AML-193 (cell line): ENCODE data around the gene ALPL.
A peak's percentile ranks its signal among the peaks of the same experiment; 100 is the strongest.
"Not testable (repeated sequence)": the region's sequence is repeated elsewhere in the genome, so short reads cannot be mapped to it uniquely, and the experiment has no call there.

ENCODE experiments used
- DNase-seq, 2 experiments: peaks; one replicate each; lab custom pipeline; 2025; lab: John Stamatoyannopoulos, UW

The ALPL gene

GRCh38 chr1:21559788-21560567, 50.8 kb downstream of the ALPL start:
- DNase-seq: no peak

- DNase-seq: no peak
Observed at GRCh38 chr1:21560916-21561638, 51.9 kb downstream of the ALPL start.

- no peak for DNase-seq
Observed at GRCh38 chr1:21562896-21563295, 53.7 kb downstream of the ALPL start.

GRCh38 chr1:21563971-21564370, 54.7 kb downstream of the ALPL start:
- no peak for DNase-seq

GRCh38 chr1:21564521-21565095, 55.4 kb downstream of the ALPL start:
- no peak for DNase-seq

GRCh38 chr1:21565285-21565684, 56.1 kb downstream of the ALPL start:
- no peak for DNase-seq

- DNase-seq: not testable (repeated sequence)
Observed at GRCh38 chr1:21566361-21566760, 57.1 kb downstream of the ALPL start.

GRCh38 chr1:21567241-21568005, 58.2 kb downstream of the ALPL start:
- no peak for DNase-seq

GRCh38 chr1:21568006-21568746, 59.0 kb downstream of the ALPL start:
- no peak for DNase-seq

- no peak for DNase-seq
Observed at GRCh38 chr1:21568809-21569385, 59.7 kb downstream of the ALPL start.

- no peak for DNase-seq
Observed at GRCh38 chr1:21569820-21570527, 60.8 kb downstream of the ALPL start.

GRCh38 chr1:21570528-21570875, 61.3 kb downstream of the ALPL start:
- DNase-seq: no peak

GRCh38 chr1:21570885-21571284, 61.7 kb downstream of the ALPL start:
- no peak for DNase-seq

GRCh38 chr1:21572221-21572620, 63.0 kb downstream of the ALPL start:
- no peak for DNase-seq

GRCh38 chr1:21572735-21573277, 63.6 kb downstream of the ALPL start:
- DNase-seq: no peak

GRCh38 chr1:21573475-21573874, 64.3 kb downstream of the ALPL start:
- no peak for DNase-seq

- peak; percentile 10 to 27 for DNase-seq
Observed at GRCh38 chr1:21573971-21574465, 64.8 kb downstream of the ALPL start.

- no peak for DNase-seq
Observed at GRCh38 chr1:21574466-21575151, 65.4 kb downstream of the ALPL start.

- DNase-seq: no peak
Observed at GRCh38 chr1:21575351-21575942, 66.2 kb downstream of the ALPL start.
